Fibroblast of lung (primary cell): Measurements from ENCODE around the gene DRC3.

Experiments
- EZH2 ChIP-seq: IDR thresholded peaks from 2 replicates; pipeline ENCODE4 v1.5.1; 2012; ENCODE audit warnings: low read length, control low read depth, mild to moderate bottlenecking; ENCODE audit errors: missing control alignments
- TF ChIP-seq, protein P1 (sequence below), 2 donors: IDR thresholded peaks in 1 of 2; conservative IDR thresholded peaks in 1 of 2; 1 replicate in 1 of 2; 2 replicates in 1 of 2; pipeline ENCODE4 v1.5.1; 2011 to 2012; ENCODE audit warnings: low read length in 2 of 2, control low read depth in 1 of 2, inconsistent platforms in 1 of 2, low read depth in 1 of 2, mild to moderate bottlenecking in 1 of 2

DNA sequence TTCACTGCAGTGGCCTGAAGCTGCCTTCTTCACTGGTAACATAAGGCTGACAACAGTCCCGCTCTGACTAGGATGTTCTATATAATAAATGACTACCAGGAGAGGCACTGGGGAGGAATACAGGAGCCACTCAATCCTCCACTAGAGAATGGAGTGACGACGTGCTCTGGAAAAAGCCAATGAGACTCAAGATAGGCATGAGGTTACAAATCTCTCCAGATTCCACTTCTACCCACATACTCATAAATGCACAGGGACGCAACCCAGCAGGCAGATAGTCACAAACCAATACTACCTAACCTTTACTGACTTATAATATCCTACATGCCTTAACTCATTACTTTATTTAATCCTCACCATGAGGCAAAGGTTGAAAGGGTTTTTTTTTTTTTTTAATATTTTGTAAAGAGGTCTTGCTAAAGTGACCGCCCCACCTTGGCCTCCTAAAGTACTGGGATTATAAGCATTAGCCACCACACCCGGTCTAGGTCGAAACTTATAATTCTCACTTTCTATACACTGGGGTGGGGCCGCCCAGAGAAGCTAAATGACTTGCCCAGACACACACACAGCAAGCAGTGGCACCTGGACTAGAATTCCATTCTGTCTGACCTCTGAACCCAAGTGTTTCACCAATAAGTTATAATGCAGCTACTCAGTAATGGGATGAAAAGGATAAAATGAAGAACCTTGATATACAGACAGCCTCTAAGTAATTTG lies 34.1 kb upstream of the DRC3 start:
- TF ChIP-seq, protein P1, sequence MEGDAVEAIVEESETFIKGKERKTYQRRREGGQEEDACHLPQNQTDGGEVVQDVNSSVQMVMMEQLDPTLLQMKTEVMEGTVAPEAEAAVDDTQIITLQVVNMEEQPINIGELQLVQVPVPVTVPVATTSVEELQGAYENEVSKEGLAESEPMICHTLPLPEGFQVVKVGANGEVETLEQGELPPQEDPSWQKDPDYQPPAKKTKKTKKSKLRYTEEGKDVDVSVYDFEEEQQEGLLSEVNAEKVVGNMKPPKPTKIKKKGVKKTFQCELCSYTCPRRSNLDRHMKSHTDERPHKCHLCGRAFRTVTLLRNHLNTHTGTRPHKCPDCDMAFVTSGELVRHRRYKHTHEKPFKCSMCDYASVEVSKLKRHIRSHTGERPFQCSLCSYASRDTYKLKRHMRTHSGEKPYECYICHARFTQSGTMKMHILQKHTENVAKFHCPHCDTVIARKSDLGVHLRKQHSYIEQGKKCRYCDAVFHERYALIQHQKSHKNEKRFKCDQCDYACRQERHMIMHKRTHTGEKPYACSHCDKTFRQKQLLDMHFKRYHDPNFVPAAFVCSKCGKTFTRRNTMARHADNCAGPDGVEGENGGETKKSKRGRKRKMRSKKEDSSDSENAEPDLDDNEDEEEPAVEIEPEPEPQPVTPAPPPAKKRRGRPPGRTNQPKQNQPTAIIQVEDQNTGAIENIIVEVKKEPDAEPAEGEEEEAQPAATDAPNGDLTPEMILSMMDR (conservative IDR thresholded peaks at IDR 0.05 in 1 of 2, IDR thresholded peaks at IDR 0.05 in 1 of 2; ENCODE audit: low read depth in 1 of 2, low read length in 2 of 2), result no peak
- TF ChIP-seq EZH2, result no peak
